ENCODE data around the gene MSRB2.

DNA sequence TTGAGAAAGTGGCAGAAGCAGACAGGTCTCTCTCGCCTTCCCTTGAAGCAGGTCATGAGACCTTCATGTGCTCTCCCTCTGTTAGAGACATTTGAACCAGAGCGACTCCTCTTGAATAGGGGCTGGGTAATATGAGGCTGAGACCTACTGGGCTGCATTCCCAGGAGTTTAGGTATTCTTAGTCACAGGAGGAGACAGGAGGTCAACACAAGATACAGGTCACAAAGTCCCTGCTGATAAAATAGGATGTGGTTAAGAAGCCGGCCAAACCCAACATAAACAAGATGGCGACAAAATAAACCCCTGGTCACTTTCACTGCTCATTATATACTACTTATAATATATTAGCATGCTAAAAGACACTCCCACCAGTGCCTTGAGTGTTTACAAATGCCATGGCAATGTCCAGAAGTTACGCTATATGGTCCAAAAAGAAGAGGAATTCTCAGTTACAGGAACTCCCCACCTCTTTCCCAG, 43.5 kb upstream of the MSRB2 start:
- TF ChIP-seq CTCF (IDR thresholded peaks at IDR 0.05; ENCODE audit: low read depth, low read length) = no peak
- TF ChIP-seq, protein P1, sequence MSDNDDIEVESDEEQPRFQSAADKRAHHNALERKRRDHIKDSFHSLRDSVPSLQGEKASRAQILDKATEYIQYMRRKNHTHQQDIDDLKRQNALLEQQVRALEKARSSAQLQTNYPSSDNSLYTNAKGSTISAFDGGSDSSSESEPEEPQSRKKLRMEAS (IDR thresholded peaks at IDR 0.05; ENCODE audit: low read depth, low read length) = no peak
- TF ChIP-seq POLR2A (IDR thresholded peaks at IDR 0.05; ENCODE audit: extremely low read depth, insufficient read length) = no peak
